Activated T-helper 1 cell treated with Interleukin-2 at 50 U/mL for 16 hours (primary cell): ENCODE data around the gene IL9.

Experiments
- DNase-seq: peaks from one replicate; pipeline ENCODE4 v3.0.0-alpha.2; 2020; ENCODE audit warnings: low read depth

The IL9 gene

GRCh38 chr5:135891268-135891667, 4.4 kb downstream of the IL9 start:
- no peak for DNase-seq

- DNase-seq: no peak
Measured at GRCh38 chr5:135890867-135891266, 4.8 kb downstream of the IL9 start.

- no peak for DNase-seq
Measured at GRCh38 chr5:135890296-135890695, 5.3 kb downstream of the IL9 start.

GRCh38 chr5:135887881-135888614, 7.6 kb downstream of the IL9 start:
- DNase-seq: no peak

- peak; percentile 37 for DNase-seq
Measured at GRCh38 chr5:135887447-135887864, 8.2 kb downstream of the IL9 start.

GRCh38 chr5:135886136-135886535, 9.5 kb downstream of the IL9 start:
- DNase-seq: no peak

- no peak for DNase-seq
Measured at GRCh38 chr5:135885031-135885430, 10.6 kb downstream of the IL9 start.

- no peak for DNase-seq
Measured at GRCh38 chr5:135883441-135883840, 12.2 kb downstream of the IL9 start.

GRCh38 chr5:135883026-135883425, 12.6 kb downstream of the IL9 start:
- no peak for DNase-seq

- DNase-seq: no peak
Measured at GRCh38 chr5:135881819-135882218, 13.8 kb downstream of the IL9 start.

GRCh38 chr5:135881244-135881643, 14.4 kb downstream of the IL9 start:
- no peak for DNase-seq

- no peak for DNase-seq
Measured at GRCh38 chr5:135880801-135881200, 14.8 kb downstream of the IL9 start.

GRCh38 chr5:135880278-135880677, 15.4 kb downstream of the IL9 start:
- DNase-seq: no peak

GRCh38 chr5:135879591-135879990, 16.1 kb downstream of the IL9 start:
- no peak for DNase-seq

GRCh38 chr5:135878156-135878620, 17.5 kb downstream of the IL9 start:
- DNase-seq: no peak

GRCh38 chr5:135877570-135878155, 18.0 kb downstream of the IL9 start:
- no peak for DNase-seq

- DNase-seq: no peak
Measured at GRCh38 chr5:135876146-135876545, 19.5 kb downstream of the IL9 start.

- DNase-seq: no peak
Measured at GRCh38 chr5:135875567-135875966, 20.1 kb downstream of the IL9 start.

GRCh38 chr5:135874461-135874860, 21.2 kb downstream of the IL9 start:
- no peak for DNase-seq

- no peak for DNase-seq
Measured at GRCh38 chr5:135873831-135874230, 21.8 kb downstream of the IL9 start.

- DNase-seq: no peak
Measured at GRCh38 chr5:135871268-135871915, 24.2 kb downstream of the IL9 start.

GRCh38 chr5:135869935-135870334, 25.7 kb downstream of the IL9 start:
- no peak for DNase-seq

- no peak for DNase-seq
Measured at GRCh38 chr5:135869276-135869675, 26.4 kb downstream of the IL9 start.
